Endodermal cell (in vitro differentiated cells): ENCODE results near the gene PRKAG2. TPM values are rescaled to one million over a fixed set of nuclear protein-coding genes. Genes with fewer than 3 reads are reported as not detected.

Source experiments
- DNase-seq: peaks from one replicate; pipeline ENCODE4 v3.0.0-alpha.2; 2017
- H3K27ac ChIP-seq: 2 replicates; pipeline ENCODE4 v1.5.1; 2013; ENCODE audit warnings: mild to moderate bottlenecking, low read depth, low read length, moderate library complexity
- H3K27me3 ChIP-seq: 2 replicates; pipeline ENCODE4 v1.6.1; 2013; ENCODE audit warnings: mild to moderate bottlenecking, low read length, moderate library complexity; ENCODE audit not compliant: insufficient read depth, control insufficient read depth, poor library complexity, severe bottlenecking
- H3K36me3 ChIP-seq: 2 replicates; pipeline ENCODE4 v1.7.0; 2013; ENCODE audit warnings: mild to moderate bottlenecking, low read length, moderate library complexity; ENCODE audit not compliant: control insufficient read depth, insufficient read depth
- H3K4me1 ChIP-seq: one replicate; pipeline ENCODE4 v1.7.0; 2013; ENCODE audit warnings: low read length; ENCODE audit not compliant: control insufficient read depth, insufficient read depth
- H3K4me3 ChIP-seq: 2 replicates; pipeline ENCODE4 v1.5.1; 2013; ENCODE audit warnings: mild to moderate bottlenecking, low read length, moderate library complexity
- H3K9ac ChIP-seq: 2 replicates; pipeline ENCODE4 v1.6.1; 2013; ENCODE audit warnings: mild to moderate bottlenecking, low read length, moderate library complexity; ENCODE audit not compliant: poor library complexity, severe bottlenecking; ENCODE audit errors: extremely low read depth
- H3K9me3 ChIP-seq: 2 replicates; pipeline ENCODE4 v1.6.1; 2013; ENCODE audit warnings: mild to moderate bottlenecking, low read length, moderate library complexity; ENCODE audit not compliant: control insufficient read depth
- H3K27ac Mint-ChIP-seq: 2 replicates; pipeline ENCODE4 v1.8.0; 2020; ENCODE audit warnings: mixed read lengths
- H3K27me3 Mint-ChIP-seq: 2 replicates; pipeline ENCODE4 v1.8.0; 2021; ENCODE audit warnings: mild to moderate bottlenecking, mixed read lengths; ENCODE audit not compliant: insufficient read depth
- H3K36me3 Mint-ChIP-seq: 2 replicates; pipeline ENCODE4 v1.8.0; 2020; ENCODE audit warnings: low read depth, mixed read lengths
- H3K4me1 Mint-ChIP-seq: 2 replicates; pipeline ENCODE4 v1.8.0; 2020; ENCODE audit warnings: mixed read lengths
- H3K4me3 Mint-ChIP-seq: 2 replicates; pipeline ENCODE4 v1.8.0; 2020; ENCODE audit warnings: mild to moderate bottlenecking, moderate library complexity, mixed read lengths
- H3K9me3 Mint-ChIP-seq: 2 replicates; pipeline ENCODE4 v1.8.0; 2020; ENCODE audit warnings: mild to moderate bottlenecking, mixed read lengths
- CTCF ChIP-seq: fragments of 200-600 bp; sonication (generic); conservative IDR thresholded peaks from 2 replicates; pipeline ENCODE4 v1.5.0; 2021; ENCODE audit warnings: antibody characterized with exemption, mild to moderate bottlenecking
- WGBS, 2 experiments: methylation state at CpG; one replicate each; pipeline versions ENCODE4 v1.1.5 to v1.1.7; 2013; ENCODE audit warnings: missing lambda C conversion rate in 2 of 2, mixed read lengths in 1 of 2; ENCODE audit not compliant: insufficient coverage in 1 of 2, insufficient read length in 1 of 2; 5-methylcytosine and 5-hydroxymethylcytosine counted together
- total RNA-seq, 2 donors: library from RNA; stranded (reverse); fragmentation: NEBNext Ultra II Directional in 1 of 2; extraction: Animal tissue kit (Norgen Biotek cat#: 25700) in 1 of 2; gene quantifications; 2 replicates in 1 of 2; 3 replicates in 1 of 2; pipeline ENCODE4 v1.2.1, GENCODE V29; 2021

Gene PRKAG2
- total RNA-seq, 2 donors from 2014 or later: 17.2 to 20.7 TPM

GRCh38 chr7:151508991-151509390, 367.9 kb downstream of the PRKAG2 start:
- 92 to 95% methylated on average over 6 of the region's 6 CpGs for WGBS, 2 experiments

GRCh38 chr7:151507806-151508205, 369.1 kb downstream of the PRKAG2 start:
- Histone ChIP-seq H3K4me1 (no peaks in the 10 kb centered on the region), H3K27me3 (no peaks in the 10 kb centered on the region), H3K27ac (no peak overlapping the region), H3K36me3 (no peaks in the 10 kb centered on the region), H3K9ac (no peak overlapping the region), H3K9me3 (no peaks in the 10 kb centered on the region), H3K4me3 (no peak overlapping the region)
- Mint-ChIP-seq H3K27me3 (no peaks in the 10 kb centered on the region), H3K4me3 (no peak overlapping the region), H3K36me3 (peaks cover 2% of the 10 kb centered on the region), H3K27ac (no peak overlapping the region), H3K9me3 (no peaks in the 10 kb centered on the region), H3K4me1 (peaks cover 31% of the 10 kb centered on the region)
- WGBS, 2 experiments: 78% methylated on average over 1 of the region's 2 CpGs; no CpG with 5 or more reads in 1 of the 2 experiments
- DNase-seq: no peak
- TF ChIP-seq CTCF: no peak

More at GRCh38 chr7:151508991-151509390, 367.9 kb downstream of the PRKAG2 start:
- Mint-ChIP-seq H3K36me3 (peaks cover 2% of the 10 kb centered on the region), H3K9me3 (no peaks in the 10 kb centered on the region), H3K4me3 (no peak overlapping the region), H3K4me1 (peaks cover 26% of the 10 kb centered on the region), H3K27ac (no peak overlapping the region), H3K27me3 (no peaks in the 10 kb centered on the region)
- DNase-seq: no peak
- no peaks in the 10 kb centered on the region for H3K9me3 ChIP-seq
- H3K27me3 ChIP-seq: no peaks in the 10 kb centered on the region
- no peak overlapping the region for H3K4me3 ChIP-seq
- H3K36me3 ChIP-seq: peaks cover 5% of the 10 kb centered on the region
- no peak for TF ChIP-seq CTCF
- no peak overlapping the region for H3K27ac ChIP-seq
- H3K4me1 ChIP-seq: no peaks in the 10 kb centered on the region
- no peak overlapping the region for H3K9ac ChIP-seq

GRCh38 chr7:151506901-151507382, 370.0 kb downstream of the PRKAG2 start:
- peak; percentile 61 for TF ChIP-seq CTCF
- Histone ChIP-seq H3K27me3 (no peaks in the 10 kb centered on the region), H3K4me3 (no peak overlapping the region), H3K36me3 (no peaks in the 10 kb centered on the region), H3K4me1 (no peaks in the 10 kb centered on the region), H3K27ac (no peak overlapping the region), H3K9me3 (no peaks in the 10 kb centered on the region), H3K9ac (no peak overlapping the region)
- no peaks in the 10 kb centered on the region for H3K9me3 Mint-ChIP-seq
- H3K36me3 Mint-ChIP-seq: peaks cover 2% of the 10 kb centered on the region
- peaks cover 31% of the 10 kb centered on the region for H3K4me1 Mint-ChIP-seq
- WGBS, 2 experiments: 74 to 78% methylated on average over 2 to 4 of the region's 5 CpGs
- no peak for DNase-seq
- no peaks in the 10 kb centered on the region for H3K27me3 Mint-ChIP-seq
- no peak overlapping the region for H3K27ac Mint-ChIP-seq
- H3K4me3 Mint-ChIP-seq: no peak overlapping the region

Other genes with a start within 250 kb of the PRKAG2 start
- gene GALNTL5, start 79.3 kb upstream of the PRKAG2 start, total RNA-seq: not detected
- 10 to 100 TPM; 32.7 to 35.3 TPM for gene GALNT11, start 148.6 kb upstream of the PRKAG2 start, total RNA-seq